Measurements from ENCODE around the gene RNF213. TPM values are rescaled to one million over a fixed set of nuclear protein-coding genes. Genes with fewer than 3 reads are reported as not detected.

Gene RNF213
- total RNA-seq, 1 experiment from 2014 or later: 44.5 TPM

DNA sequence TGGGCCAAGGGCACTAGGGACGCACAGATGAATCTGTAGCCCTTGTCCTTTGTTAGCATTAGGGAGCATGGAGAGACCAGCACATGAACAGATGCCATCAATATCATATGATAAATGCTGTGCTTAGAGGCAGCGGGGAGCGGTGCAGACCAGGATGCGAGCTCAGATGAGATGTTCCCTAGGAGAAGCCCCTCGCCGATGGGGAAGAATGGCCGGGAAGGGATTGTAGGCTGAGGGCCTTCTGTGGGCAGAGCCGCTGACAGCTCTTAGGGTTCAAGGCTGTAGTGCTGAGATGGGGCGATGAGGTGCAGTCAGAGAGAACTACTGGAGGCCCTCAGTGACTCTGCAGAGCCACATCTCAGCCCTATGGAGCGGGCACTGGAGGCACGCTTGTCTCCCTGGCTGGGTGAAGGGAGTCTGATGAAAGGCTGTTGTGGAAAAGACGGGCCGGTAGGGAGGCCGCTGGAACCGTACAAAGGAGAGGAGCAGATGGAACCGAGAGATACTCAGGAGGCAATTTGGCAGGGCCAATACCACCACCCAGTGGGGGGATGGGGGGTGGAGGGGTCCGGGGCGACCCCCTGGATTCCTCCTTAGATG lies 88.0 kb downstream of the RNF213 start:
- Histone ChIP-seq H3K79me2 (ENCODE audit: insufficient read depth, low read length) (no peaks in the 10 kb centered on the region), H3K27me3 (ENCODE audit: insufficient read depth, low read length) (no peaks in the 10 kb centered on the region), H3K4me1 (ENCODE audit: control insufficient read depth in 1 of 2, insufficient read depth in 2 of 2, low read length in 2 of 2) (no peaks in the 10 kb centered on the region), H2AFZ (ENCODE audit: low read depth, low read length, poor library complexity, severe bottlenecking) (no peak overlapping the region), H3K27ac (ENCODE audit: low read depth, low read length) (no peak overlapping the region), H3K4me2 (ENCODE audit: low read length) (no peak overlapping the region), H4K20me1 (ENCODE audit: insufficient read depth) (no peaks in the 10 kb centered on the region), H3K9me3 (ENCODE audit: control insufficient read depth in 1 of 2, insufficient read depth in 1 of 2, low read depth in 1 of 2, low read length in 2 of 2) (no peaks in the 10 kb centered on the region), H3K9ac (ENCODE audit: low read length) (no peak overlapping the region), H3K4me3 (replicated peaks in 1 of 2; ENCODE audit: low read depth in 1 of 2, low read length in 2 of 2) (no peak overlapping the region), H3K36me3 (ENCODE audit: control insufficient read depth in 1 of 2, insufficient read depth in 2 of 2, low read length in 2 of 2) (peaks cover 21 to 28% of the 10 kb centered on the region in 2 experiments; a peak in 3 of 4 replicates), H3K9me2 (ENCODE audit: insufficient read depth) (no peaks in the 10 kb centered on the region)
- RAD21 ChIA-PET (ENCODE audit: low non-redundant PET in 1 of 2, low total read pairs in 2 of 2, uncharacterized antibody in 2 of 2, unreplicated experiment in 2 of 2): no interaction called here
- ATAC-seq: no peak
- TF ChIP-seq, protein P1, sequence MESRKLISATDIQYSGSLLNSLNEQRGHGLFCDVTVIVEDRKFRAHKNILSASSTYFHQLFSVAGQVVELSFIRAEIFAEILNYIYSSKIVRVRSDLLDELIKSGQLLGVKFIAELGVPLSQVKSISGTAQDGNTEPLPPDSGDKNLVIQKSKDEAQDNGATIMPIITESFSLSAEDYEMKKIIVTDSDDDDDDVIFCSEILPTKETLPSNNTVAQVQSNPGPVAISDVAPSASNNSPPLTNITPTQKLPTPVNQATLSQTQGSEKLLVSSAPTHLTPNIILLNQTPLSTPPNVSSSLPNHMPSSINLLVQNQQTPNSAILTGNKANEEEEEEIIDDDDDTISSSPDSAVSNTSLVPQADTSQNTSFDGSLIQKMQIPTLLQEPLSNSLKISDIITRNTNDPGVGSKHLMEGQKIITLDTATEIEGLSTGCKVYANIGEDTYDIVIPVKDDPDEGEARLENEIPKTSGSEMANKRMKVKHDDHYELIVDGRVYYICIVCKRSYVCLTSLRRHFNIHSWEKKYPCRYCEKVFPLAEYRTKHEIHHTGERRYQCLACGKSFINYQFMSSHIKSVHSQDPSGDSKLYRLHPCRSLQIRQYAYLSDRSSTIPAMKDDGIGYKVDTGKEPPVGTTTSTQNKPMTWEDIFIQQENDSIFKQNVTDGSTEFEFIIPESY (IDR thresholded peaks at IDR 0.05; ENCODE audit: extremely low read depth, insufficient replicate concordance, low read length): no peak
- no peak for TF ChIP-seq TCF7L2 (IDR thresholded peaks at IDR 0.05; ENCODE audit: borderline replicate concordance, extremely low read depth, insufficient read depth, insufficient read length)
- no peak for TF ChIP-seq EGR1 (IDR thresholded peaks at IDR 0.05; ENCODE audit: low read depth)
- TF ChIP-seq ZNF274 (IDR thresholded peaks at IDR 0.05; ENCODE audit: low read depth, low read length): no peak
- no peak for TF ChIP-seq EZH2phosphoT487 (IDR thresholded peaks at IDR 0.05; ENCODE audit: borderline replicate concordance)
- no peak for TF ChIP-seq CBX3 (IDR thresholded peaks at IDR 0.05; ENCODE audit: low read depth)
- no peak for TF ChIP-seq EZH2 (IDR thresholded peaks at IDR 0.05)
- TF ChIP-seq SRF (IDR thresholded peaks at IDR 0.05; ENCODE audit: low read depth): no peak
- TF ChIP-seq, protein P2, sequence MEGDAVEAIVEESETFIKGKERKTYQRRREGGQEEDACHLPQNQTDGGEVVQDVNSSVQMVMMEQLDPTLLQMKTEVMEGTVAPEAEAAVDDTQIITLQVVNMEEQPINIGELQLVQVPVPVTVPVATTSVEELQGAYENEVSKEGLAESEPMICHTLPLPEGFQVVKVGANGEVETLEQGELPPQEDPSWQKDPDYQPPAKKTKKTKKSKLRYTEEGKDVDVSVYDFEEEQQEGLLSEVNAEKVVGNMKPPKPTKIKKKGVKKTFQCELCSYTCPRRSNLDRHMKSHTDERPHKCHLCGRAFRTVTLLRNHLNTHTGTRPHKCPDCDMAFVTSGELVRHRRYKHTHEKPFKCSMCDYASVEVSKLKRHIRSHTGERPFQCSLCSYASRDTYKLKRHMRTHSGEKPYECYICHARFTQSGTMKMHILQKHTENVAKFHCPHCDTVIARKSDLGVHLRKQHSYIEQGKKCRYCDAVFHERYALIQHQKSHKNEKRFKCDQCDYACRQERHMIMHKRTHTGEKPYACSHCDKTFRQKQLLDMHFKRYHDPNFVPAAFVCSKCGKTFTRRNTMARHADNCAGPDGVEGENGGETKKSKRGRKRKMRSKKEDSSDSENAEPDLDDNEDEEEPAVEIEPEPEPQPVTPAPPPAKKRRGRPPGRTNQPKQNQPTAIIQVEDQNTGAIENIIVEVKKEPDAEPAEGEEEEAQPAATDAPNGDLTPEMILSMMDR (IDR thresholded peaks at IDR 0.05 in 2 of 3, conservative IDR thresholded peaks at IDR 0.05 in 1 of 3; ENCODE audit: borderline replicate concordance in 1 of 3, insufficient read depth in 1 of 3, low read depth in 2 of 3, low read length in 2 of 3): no peak
- no peak for TF ChIP-seq ELF1 (IDR thresholded peaks at IDR 0.05; ENCODE audit: borderline replicate concordance, low read depth)
- DNase-seq (ENCODE audit: low read depth, low spot score): no peak
- POLR2A ChIA-PET: no interaction called here
- CTCF ChIA-PET: no interaction called here
- intact Hi-C loops (cut with micrococcal nuclease): no loop called here
- BruUV-seq (replicated peaks): no TSS peak
